ENCODE measurements around the gene FDPS.
"Not testable (repeated sequence)": the region's sequence is repeated elsewhere in the genome, so short reads cannot be mapped to it uniquely, and the experiment has no call there.

Gene FDPS

GRCh38 chr1:155320661-155321617, 12.3 kb downstream of the FDPS start, which contains the start of gene RUSC1:
Gene RUSC1, plus strand, starts transcription at chr1:155320894. Its CDS starts 880 bp downstream, at chr1:155321774.
- no peak for DNase-seq

- DNase-seq: no peak
These were observed 13.2 kb downstream of the FDPS start for GRCh38 chr1:155321639-155322503.

- no peak for DNase-seq
These were observed 13.9 kb downstream of the FDPS start for GRCh38 chr1:155322571-155322952.

GRCh38 chr1:155322953-155323728, 14.5 kb downstream of the FDPS start:
- peak; percentile 93 for DNase-seq

GRCh38 chr1:155323729-155324036, 15.0 kb downstream of the FDPS start:
- DNase-seq: peak; percentile 70

- peak; percentile 91 for DNase-seq
These were observed 15.5 kb downstream of the FDPS start for GRCh38 chr1:155324037-155324716.

GRCh38 chr1:155324717-155325602, 16.3 kb downstream of the FDPS start:
- DNase-seq: peak; percentile 85

GRCh38 chr1:155325603-155325893, 16.9 kb downstream of the FDPS start:
- no peak for DNase-seq

- DNase-seq: no peak
These were observed 17.4 kb downstream of the FDPS start for GRCh38 chr1:155326020-155326526.

- no peak for DNase-seq
These were observed 18.0 kb downstream of the FDPS start for GRCh38 chr1:155326631-155327037.

- no peak for DNase-seq
These were observed 19.3 kb downstream of the FDPS start for GRCh38 chr1:155327981-155328380.

- DNase-seq: not testable (repeated sequence)
These were observed 20.2 kb downstream of the FDPS start for GRCh38 chr1:155328856-155329255.

GRCh38 chr1:155329980-155330598, 21.4 kb downstream of the FDPS start:
- no peak for DNase-seq

GRCh38 chr1:155334962-155335361, 26.3 kb downstream of the FDPS start:
- DNase-seq: no peak

- DNase-seq: no peak
These were observed 30.9 kb downstream of the FDPS start for GRCh38 chr1:155339515-155340097.

GRCh38 chr1:155342842-155343241, 34.2 kb downstream of the FDPS start:
- no peak for DNase-seq

GRCh38 chr1:155352631-155353030, 44.0 kb downstream of the FDPS start:
- no peak for DNase-seq

- no peak for DNase-seq
These were observed 51.4 kb downstream of the FDPS start for GRCh38 chr1:155360051-155360450.

All from 8988T (cell line).